ENCODE data around the gene PRKN. TPM values are rescaled to one million over a fixed set of nuclear protein-coding genes. Genes with fewer than 3 reads are reported as not detected.

Gene PRKN
- total RNA-seq, 1 experiment from 2014 or later = 2.0 TPM

GRCh38 chr6:161630674-161631073 is 1096.9 kb downstream of the PRKN start:
- H3K79me1 ChIP-seq (ENCODE audit: insufficient read depth, low read depth, low read length, poor library complexity, severe bottlenecking) = no peaks in the 10 kb centered on the region
- peaks cover 8% of the 10 kb centered on the region for H3K9me3 ChIP-seq (ENCODE audit: control insufficient read depth, low read depth, low read length)
- H3K23me2 ChIP-seq (ENCODE audit: insufficient read length, low read depth, low read length, poor library complexity, severe bottlenecking) = no peaks in the 10 kb centered on the region
- no peak overlapping the region for H3K4ac ChIP-seq (ENCODE audit: low read depth, low read length)
- H3K23ac ChIP-seq (ENCODE audit: insufficient read length, low read depth, low read length) = no peak overlapping the region
- no peak overlapping the region for H2AFZ ChIP-seq (ENCODE audit: low read length)
- no peaks in the 10 kb centered on the region for H3K27me3 ChIP-seq (ENCODE audit: insufficient read depth, low read length)
- no peak overlapping the region for H4K5ac ChIP-seq (ENCODE audit: insufficient read length, low read depth, low read length)
- H3K27ac Mint-ChIP-seq = no peak overlapping the region
- DNase-seq = no peak
- no peaks in the 10 kb centered on the region for H3K4me1 ChIP-seq (ENCODE audit: insufficient read depth, low read length)
- no peak overlapping the region for H3K27ac ChIP-seq (ENCODE audit: insufficient read length, low read depth, low read length)
- no peak overlapping the region for H4K91ac ChIP-seq (ENCODE audit: insufficient read length, low read depth, low read length)
- H3K27me3 Mint-ChIP-seq (ENCODE audit: low read depth) = peaks cover 1% of the 10 kb centered on the region
- WGBS (ENCODE audit: extremely low coverage, insufficient read length, low lambda C conversion rate) = no CpG with 5 or more reads among the region's 6 CpGs
- H3K4me2 ChIP-seq (ENCODE audit: insufficient read depth, insufficient read length, low read length) = no peak overlapping the region
- no peaks in the 10 kb centered on the region for H3K36me3 Mint-ChIP-seq (ENCODE audit: insufficient read depth in 1 of 3, low read depth in 3 of 3)
- H2BK20ac ChIP-seq (ENCODE audit: low read depth, low read length, poor library complexity, severe bottlenecking) = no peak overlapping the region
- no peak overlapping the region for H2BK15ac ChIP-seq (ENCODE audit: low read depth, low read length)
- no peaks in the 10 kb centered on the region for H3K79me2 ChIP-seq (ENCODE audit: insufficient read depth, low read length)
- TF ChIP-seq CTCF (conservative IDR thresholded peaks at IDR 0.05) = no peak
- no peak overlapping the region for H3K9ac ChIP-seq (ENCODE audit: extremely low read depth, insufficient read length, low read length)
- no peaks in the 10 kb centered on the region for H4K20me1 ChIP-seq (ENCODE audit: control insufficient read depth, insufficient read depth, insufficient read length)
- H2AK5ac ChIP-seq (ENCODE audit: insufficient read length, low read length) = no peak overlapping the region
- no peak overlapping the region for H2BK5ac ChIP-seq (ENCODE audit: insufficient read length, low read length)
- no peak overlapping the region for H3K56ac ChIP-seq (ENCODE audit: insufficient read length, low read depth, low read length)
- no peak overlapping the region for H2BK120ac ChIP-seq (ENCODE audit: low read depth, low read length, poor library complexity, severe bottlenecking)
- no peak overlapping the region for H3K14ac ChIP-seq (ENCODE audit: insufficient read depth, low read length)
- H3K4me1 Mint-ChIP-seq = peaks cover 0 to 2% of the 10 kb centered on the region in 2 experiments; a peak in 2 of 4 replicates
- H2BK12ac ChIP-seq (ENCODE audit: insufficient read length, low read depth, low read length) = no peak overlapping the region
- H3T11ph ChIP-seq (ENCODE audit: low read length) = no peak overlapping the region
- no peak overlapping the region for H4K8ac ChIP-seq (replicated peaks; ENCODE audit: insufficient read length, low read depth, low read length)
- peaks cover 8 to 10% of the 10 kb centered on the region in 2 experiments; a peak in 3 of 5 replicates for H3K9me3 Mint-ChIP-seq
- no peak overlapping the region for H3K4me3 Mint-ChIP-seq
- H3K18ac ChIP-seq (ENCODE audit: insufficient read length, low read depth, low read length) = no peak overlapping the region
